ENCODE results near the gene DGAT2L6.

- no peak for TF ChIP-seq REST (IDR thresholded peaks at IDR 0.05)
- no peak for TF ChIP-seq YY1 (IDR thresholded peaks at IDR 0.05)
- no peak for TF ChIP-seq ZBTB33 (IDR thresholded peaks at IDR 0.05)
- TF ChIP-seq CTCF (IDR thresholded peaks at IDR 0.05; ENCODE audit: low read depth, low read length, missing input control) = no peak
- no peak for TF ChIP-seq TAF1 (conservative IDR thresholded peaks at IDR 0.05)
- no peak for TF ChIP-seq GABPA (IDR thresholded peaks at IDR 0.05 in 1 of 2, conservative IDR thresholded peaks at IDR 0.05 in 1 of 2)
- no peak for TF ChIP-seq MAX (IDR thresholded peaks at IDR 0.05)
- no peak for TF ChIP-seq FOXA1 (IDR thresholded peaks at IDR 0.05)
- no peak for TF ChIP-seq SP1 (IDR thresholded peaks at IDR 0.05)
Measured at GRCh38 chrX:70175338-70175737, 1.9 kb upstream of the DGAT2L6 start.

All from liver (tissue), 3 donors.